Measurements from ENCODE around the gene FUS. TPM values are rescaled to one million over a fixed set of nuclear protein-coding genes. Genes with fewer than 3 reads are reported as not detected.

Gene FUS
- total and polyA plus RNA-seq, 2 of the 13 experiments (the other 11 are each of a cell fraction or from before 2014, with no cell fraction given) = 68.1 to 168 TPM

DNA sequence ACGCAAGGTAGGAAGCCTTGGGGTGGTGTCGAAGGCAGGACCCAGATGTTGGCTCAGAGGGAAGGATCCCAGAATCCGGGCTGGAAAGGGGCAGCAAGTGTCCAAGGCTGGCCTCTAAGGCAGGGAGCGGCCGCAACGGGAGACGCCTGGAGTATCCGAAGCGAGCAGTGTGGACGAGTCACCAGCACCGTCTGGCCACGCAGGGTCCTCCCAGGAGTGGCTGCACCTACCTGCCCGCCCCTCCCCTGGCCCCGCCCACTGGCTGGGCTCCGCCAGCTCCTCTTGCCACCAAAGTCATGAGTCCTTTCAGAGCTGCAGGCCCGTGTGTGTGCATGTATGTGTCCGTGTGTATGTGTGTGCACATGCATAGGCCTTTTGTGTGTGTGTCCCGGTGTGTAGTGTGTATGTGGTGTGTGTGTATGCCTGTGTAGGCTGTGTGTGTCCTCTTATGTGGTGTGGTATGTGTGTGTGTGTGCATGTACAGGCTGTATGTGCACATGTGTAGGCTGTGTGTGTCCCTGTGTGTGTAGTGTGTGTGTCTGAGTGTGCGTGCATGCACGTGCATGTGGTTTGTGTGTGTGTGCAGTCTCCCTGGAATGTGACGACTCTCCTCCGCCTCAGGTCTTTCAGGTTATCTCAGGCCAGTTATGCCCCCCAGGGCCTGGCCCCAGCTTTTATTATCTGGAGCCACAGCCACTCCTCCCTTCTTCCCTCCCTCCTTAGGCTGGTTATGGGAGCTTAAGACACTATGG lies 44.2 kb upstream of the FUS start, which contains the start of gene PRSS8 (continued):
- TF ChIP-seq, protein P1, sequence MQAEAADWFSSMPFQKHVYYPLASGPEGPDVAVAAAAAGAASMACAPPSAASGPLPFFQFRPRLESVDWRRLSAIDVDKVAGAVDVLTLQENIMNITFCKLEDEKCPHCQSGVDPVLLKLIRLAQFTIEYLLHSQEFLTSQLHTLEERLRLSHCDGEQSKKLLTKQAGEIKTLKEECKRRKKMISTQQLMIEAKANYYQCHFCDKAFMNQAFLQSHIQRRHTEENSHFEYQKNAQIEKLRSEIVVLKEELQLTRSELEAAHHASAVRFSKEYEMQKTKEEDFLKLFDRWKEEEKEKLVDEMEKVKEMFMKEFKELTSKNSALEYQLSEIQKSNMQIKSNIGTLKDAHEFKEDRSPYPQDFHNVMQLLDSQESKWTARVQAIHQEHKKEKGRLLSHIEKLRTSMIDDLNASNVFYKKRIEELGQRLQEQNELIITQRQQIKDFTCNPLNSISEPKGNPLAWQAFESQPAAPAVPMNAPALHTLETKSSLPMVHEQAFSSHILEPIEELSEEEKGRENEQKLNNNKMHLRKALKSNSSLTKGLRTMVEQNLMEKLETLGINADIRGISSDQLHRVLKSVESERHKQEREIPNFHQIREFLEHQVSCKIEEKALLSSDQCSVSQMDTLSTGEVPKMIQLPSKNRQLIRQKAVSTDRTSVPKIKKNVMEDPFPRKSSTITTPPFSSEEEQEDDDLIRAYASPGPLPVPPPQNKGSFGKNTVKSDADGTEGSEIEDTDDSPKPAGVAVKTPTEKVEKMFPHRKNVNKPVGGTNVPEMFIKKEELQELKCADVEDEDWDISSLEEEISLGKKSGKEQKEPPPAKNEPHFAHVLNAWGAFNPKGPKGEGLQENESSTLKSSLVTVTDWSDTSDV (CRISPR knock-in tag; IDR thresholded peaks at IDR 0.05) = 0 out of 2 replicates have a peak, but pooled peaks have one; percentile 4
- TF ChIP-seq ZNF205 (CRISPR knock-in tag; IDR thresholded peaks at IDR 0.05) = no peak
- 0 out of 2 replicates have a peak, but pooled peaks have one; percentile 28 for TF ChIP-seq ZNF232 (CRISPR knock-in tag; IDR thresholded peaks at IDR 0.05; ENCODE audit: borderline replicate concordance)
- no peak for TF ChIP-seq GPN1 (CRISPR knock-in tag; IDR thresholded peaks at IDR 0.05; ENCODE audit: borderline replicate concordance)
- TF ChIP-seq, protein P2, sequence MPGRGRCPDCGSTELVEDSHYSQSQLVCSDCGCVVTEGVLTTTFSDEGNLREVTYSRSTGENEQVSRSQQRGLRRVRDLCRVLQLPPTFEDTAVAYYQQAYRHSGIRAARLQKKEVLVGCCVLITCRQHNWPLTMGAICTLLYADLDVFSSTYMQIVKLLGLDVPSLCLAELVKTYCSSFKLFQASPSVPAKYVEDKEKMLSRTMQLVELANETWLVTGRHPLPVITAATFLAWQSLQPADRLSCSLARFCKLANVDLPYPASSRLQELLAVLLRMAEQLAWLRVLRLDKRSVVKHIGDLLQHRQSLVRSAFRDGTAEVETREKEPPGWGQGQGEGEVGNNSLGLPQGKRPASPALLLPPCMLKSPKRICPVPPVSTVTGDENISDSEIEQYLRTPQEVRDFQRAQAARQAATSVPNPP (CRISPR knock-in tag; IDR thresholded peaks at IDR 0.05) = no peak
- TF ChIP-seq ARNT (IDR thresholded peaks at IDR 0.05) = 0 out of 2 replicates have a peak, but pooled peaks have one; percentile 82
- 0 out of 4 replicates have a peak, but pooled peaks of 1 of the 2 experiments have one; percentile 39 for TF ChIP-seq KLF16 (CRISPR knock-in tag; IDR thresholded peaks at IDR 0.05)
- TF ChIP-seq ZNF772 (CRISPR knock-in tag; IDR thresholded peaks at IDR 0.05) = no peak
- TF ChIP-seq ZFX (CRISPR knock-in tag; IDR thresholded peaks at IDR 0.05; ENCODE audit: low read depth) = peak; percentile 50; the same call in 1 of the 2 replicates

Data from HepG2 (cell line).